Measurements from ENCODE around the gene WSCD2. TPM values are rescaled to one million over a fixed set of nuclear protein-coding genes. Genes with fewer than 3 reads are reported as not detected.

The WSCD2 gene
- polyA plus RNA-seq, 3 donors: not detected

- no peaks in the 10 kb centered on the region for H3K4me1 ChIP-seq (ENCODE audit: control insufficient read depth in 1 of 2, insufficient read depth in 2 of 2, low read length in 2 of 2)
- no peaks in the 10 kb centered on the region for H3K36me3 ChIP-seq (replicated peaks in 1 of 2; ENCODE audit: control insufficient read depth in 1 of 2, insufficient read depth in 2 of 2, low read length in 2 of 2)
- no CpG with 5 or more reads among the region's 3 CpGs for WGBS (ENCODE audit: insufficient coverage)
- H2AFZ ChIP-seq (ENCODE audit: insufficient read depth, low read depth, low read length, poor library complexity, severe bottlenecking): no peak overlapping the region
- intact Hi-C loops (cut with micrococcal nuclease): loop anchor here in 1 of 2 donors (10.0 kb wide), 1 partner anchor 516 kb away; no protein-coding TSS in a partner anchor
- no peak overlapping the region for H3K27ac ChIP-seq (ENCODE audit: low read depth in 1 of 2, low read length in 2 of 2)
- no peak for DNase-seq
- no peaks in the 10 kb centered on the region for H4K20me1 ChIP-seq (ENCODE audit: insufficient read depth, low read length)
- no peaks in the 10 kb centered on the region for H3K79me2 ChIP-seq (ENCODE audit: insufficient read depth, low read length)
- no peaks in the 10 kb centered on the region for H3K36me3 Mint-ChIP-seq
- no peaks in the 10 kb centered on the region for H3K9me3 ChIP-seq (replicated peaks in 1 of 2; ENCODE audit: control insufficient read depth in 1 of 2, insufficient read depth in 1 of 2, low read length in 2 of 2)
- no peaks in the 10 kb centered on the region for H3K4me1 Mint-ChIP-seq
- H3K4me3 ChIP-seq (replicated peaks in 1 of 3; ENCODE audit: low read depth in 2 of 3, low read length in 3 of 3): no peak overlapping the region
- no peak overlapping the region for H3K9ac ChIP-seq (ENCODE audit: insufficient read depth, low read length, poor library complexity, severe bottlenecking)
- no peak overlapping the region for H3K4me3 Mint-ChIP-seq
- no peak overlapping the region for H3K4me2 ChIP-seq (replicated peaks; ENCODE audit: extremely low read depth, low read length, poor library complexity, severe bottlenecking)
- TF ChIP-seq, protein P1, sequence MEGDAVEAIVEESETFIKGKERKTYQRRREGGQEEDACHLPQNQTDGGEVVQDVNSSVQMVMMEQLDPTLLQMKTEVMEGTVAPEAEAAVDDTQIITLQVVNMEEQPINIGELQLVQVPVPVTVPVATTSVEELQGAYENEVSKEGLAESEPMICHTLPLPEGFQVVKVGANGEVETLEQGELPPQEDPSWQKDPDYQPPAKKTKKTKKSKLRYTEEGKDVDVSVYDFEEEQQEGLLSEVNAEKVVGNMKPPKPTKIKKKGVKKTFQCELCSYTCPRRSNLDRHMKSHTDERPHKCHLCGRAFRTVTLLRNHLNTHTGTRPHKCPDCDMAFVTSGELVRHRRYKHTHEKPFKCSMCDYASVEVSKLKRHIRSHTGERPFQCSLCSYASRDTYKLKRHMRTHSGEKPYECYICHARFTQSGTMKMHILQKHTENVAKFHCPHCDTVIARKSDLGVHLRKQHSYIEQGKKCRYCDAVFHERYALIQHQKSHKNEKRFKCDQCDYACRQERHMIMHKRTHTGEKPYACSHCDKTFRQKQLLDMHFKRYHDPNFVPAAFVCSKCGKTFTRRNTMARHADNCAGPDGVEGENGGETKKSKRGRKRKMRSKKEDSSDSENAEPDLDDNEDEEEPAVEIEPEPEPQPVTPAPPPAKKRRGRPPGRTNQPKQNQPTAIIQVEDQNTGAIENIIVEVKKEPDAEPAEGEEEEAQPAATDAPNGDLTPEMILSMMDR (IDR thresholded peaks at IDR 0.05): no peak
- no peak overlapping the region for H3K27ac Mint-ChIP-seq
- no peaks in the 10 kb centered on the region for H3K9me3 Mint-ChIP-seq
- H3K27me3 Mint-ChIP-seq (ENCODE audit: low read depth in 3 of 3): peaks cover 3 to 13% (median 7%) of the 10 kb centered on the region in 3 donors
- no peaks in the 10 kb centered on the region for H3K27me3 ChIP-seq (ENCODE audit: control insufficient read depth in 2 of 2, insufficient read depth in 2 of 2, low read length in 2 of 2)
Observed at GRCh38 chr12:108190529-108190928, 61.4 kb downstream of the WSCD2 start.

- Histone ChIP-seq H3K4me3 (replicated peaks in 1 of 3; ENCODE audit: low read depth in 2 of 3, low read length in 3 of 3) (no peak overlapping the region), H3K9ac (ENCODE audit: insufficient read depth, low read length, poor library complexity, severe bottlenecking) (no peak overlapping the region), H3K4me1 (ENCODE audit: control insufficient read depth in 1 of 2, insufficient read depth in 2 of 2, low read length in 2 of 2) (no peaks in the 10 kb centered on the region), H3K4me2 (replicated peaks; ENCODE audit: extremely low read depth, low read length, poor library complexity, severe bottlenecking) (no peak overlapping the region), H3K36me3 (replicated peaks in 1 of 2; ENCODE audit: control insufficient read depth in 1 of 2, insufficient read depth in 2 of 2, low read length in 2 of 2) (no peaks in the 10 kb centered on the region), H3K27me3 (ENCODE audit: control insufficient read depth in 2 of 2, insufficient read depth in 2 of 2, low read length in 2 of 2) (no peaks in the 10 kb centered on the region), H3K27ac (ENCODE audit: low read depth in 1 of 2, low read length in 2 of 2) (no peak overlapping the region), H4K20me1 (ENCODE audit: insufficient read depth, low read length) (no peaks in the 10 kb centered on the region), H2AFZ (ENCODE audit: insufficient read depth, low read depth, low read length, poor library complexity, severe bottlenecking) (no peak overlapping the region), H3K9me3 (replicated peaks in 1 of 2; ENCODE audit: control insufficient read depth in 1 of 2, insufficient read depth in 1 of 2, low read length in 2 of 2) (no peaks in the 10 kb centered on the region), H3K79me2 (ENCODE audit: insufficient read depth, low read length) (no peaks in the 10 kb centered on the region)
- no peaks in the 10 kb centered on the region for H3K9me3 Mint-ChIP-seq
- no peaks in the 10 kb centered on the region for H3K36me3 Mint-ChIP-seq
- WGBS (ENCODE audit: insufficient coverage): no CpG with 5 or more reads among the region's 2 CpGs
- intact Hi-C loops (cut with micrococcal nuclease): loop anchor here in 1 of 2 donors (10.0 kb wide), 1 partner anchor 516 kb away; no protein-coding TSS in a partner anchor
- no peak for DNase-seq
- H3K4me1 Mint-ChIP-seq: no peaks in the 10 kb centered on the region
- H3K4me3 Mint-ChIP-seq: no peak overlapping the region
- no peak overlapping the region for H3K27ac Mint-ChIP-seq
- TF ChIP-seq, protein P1 (IDR thresholded peaks at IDR 0.05): no peak
- peaks cover 3 to 13% (median 4%) of the 10 kb centered on the region in 3 donors for H3K27me3 Mint-ChIP-seq (ENCODE audit: low read depth in 3 of 3)
Observed at GRCh38 chr12:108191086-108191485, 62.0 kb downstream of the WSCD2 start.
